OCI-LY7 (cell line): Measurements from ENCODE around the gene CPLANE1. TPM values are rescaled to one million over a fixed set of nuclear protein-coding genes. Genes with fewer than 3 reads are reported as not detected.

Experiments
- BruUV-seq: library from RNA; stranded (reverse); fragments of 400-500 nt; replicated peaks from 2 replicates; lab custom pipeline; 2021; lab: Mats Ljungman, UMichigan
- CTCF ChIA-PET: fragments of 300-600 bp; sonication (Branson Sonifier 250); formaldehyde crosslinking; loops from one replicate; lab custom pipeline; 2022; ENCODE audit warnings: antibody characterized with exemption; ENCODE audit not compliant: unreplicated experiment; lab: Charles Lee
- POLR2A ChIA-PET: fragments of 300-600 bp; sonication (Branson Sonifier 250); formaldehyde crosslinking; loops from one replicate; lab custom pipeline; 2022; ENCODE audit warnings: antibody characterized with exemption; lab: Charles Lee
- DNase-seq: peaks from one replicate; pipeline ENCODE4 v3.0.0-alpha.2; 2015; ENCODE audit warnings: low spot score
- H2AFZ ChIP-seq: fragments of 200-600 bp; sonication (generic), shearing (Covaris generic); 2 replicates; pipeline ENCODE4 v1.6.1; 2014; ENCODE audit warnings: mild to moderate bottlenecking, antibody characterized with exemption, low read length, moderate library complexity
- H3K27ac ChIP-seq: fragments of 200-600 bp; sonication (generic); 2 replicates; pipeline ENCODE4 v1.5.1; 2014; ENCODE audit warnings: mixed run types, low read depth, mild to moderate bottlenecking, moderate library complexity, low read length, inconsistent platforms; ENCODE audit not compliant: poor library complexity, severe bottlenecking
- H3K36me3 ChIP-seq: fragments of 200-600 bp; sonication (generic); 2 replicates; pipeline ENCODE4 v1.6.1; 2014; ENCODE audit warnings: mild to moderate bottlenecking, antibody characterized with exemption, low read length, moderate library complexity, mixed read lengths; ENCODE audit not compliant: insufficient read depth
- H3K4me1 ChIP-seq: fragments of 200-600 bp; sonication (generic); 2 replicates; pipeline ENCODE4 v1.5.1; 2014; ENCODE audit warnings: mild to moderate bottlenecking, low read length; ENCODE audit not compliant: insufficient read depth, poor library complexity, severe bottlenecking
- H3K4me2 ChIP-seq: fragments of 200-600 bp; sonication (generic); 2 replicates; pipeline ENCODE4 v1.6.1; 2014; ENCODE audit warnings: mild to moderate bottlenecking, low read length
- H3K4me3 ChIP-seq: fragments of 200-600 bp; sonication (generic); 2 replicates; pipeline ENCODE4 v1.5.1; 2014; ENCODE audit warnings: mild to moderate bottlenecking, low read depth, low read length; ENCODE audit not compliant: poor library complexity, severe bottlenecking
- H3K79me2 ChIP-seq: fragments of 200-600 bp; sonication (generic); 2 replicates; pipeline ENCODE4 v1.6.1; 2016; ENCODE audit warnings: low read depth, mild to moderate bottlenecking, low read length, moderate library complexity, mixed read lengths; ENCODE audit not compliant: insufficient read depth
- H3K9me2 ChIP-seq: fragments of 200-600 bp; sonication (generic); 2 replicates; pipeline ENCODE4 v1.6.1; 2016; ENCODE audit warnings: mild to moderate bottlenecking, low read length, mixed read lengths; ENCODE audit not compliant: insufficient read depth
- H3K9me3 ChIP-seq: fragments of 200-600 bp; sonication (generic); 2 replicates; pipeline ENCODE4 v1.6.1; 2014; ENCODE audit warnings: mild to moderate bottlenecking, mixed run types, low read length, mixed read lengths
- H4K20me1 ChIP-seq: fragments of 200-600 bp; sonication (generic); 2 replicates; pipeline ENCODE4 v1.6.1; 2014; ENCODE audit warnings: mild to moderate bottlenecking, antibody characterized with exemption, low read length, moderate library complexity, mixed read lengths; ENCODE audit not compliant: insufficient read depth
- EZH2phosphoT487 ChIP-seq: fragments of 200-600 bp; sonication (generic); IDR thresholded peaks from 2 replicates; pipeline ENCODE4 v1.6.1; 2018; ENCODE audit warnings: low read depth, borderline replicate concordance, mild to moderate bottlenecking, mixed run types, antibody characterized with exemption, low read length, moderate library complexity, mixed read lengths
- intact Hi-C: fragments of 100-400 bp; cut with micrococcal nuclease; formaldehyde crosslinking; loops from one replicate; pipeline ENCODE4 v1.10.0; 2022; ENCODE audit not compliant: unreplicated experiment
- total RNA-seq, 2 experiments: library from RNA; depleted of rRNA in 1 of 2; stranded (reverse); fragments of >200 nt in 1 of 2; shearing (Covaris generic) in 1 of 2; gene quantifications; 2 replicates each; pipeline ENCODE4 v1.2.3, GENCODE V29; 2014 to 2022
- TF ChIP-seq, protein P1 (sequence below): fragments of 200-600 bp; sonication (generic); conservative IDR thresholded peaks from 2 replicates; pipeline ENCODE4 v1.5.1; 2014; ENCODE audit warnings: mild to moderate bottlenecking, antibody characterized with exemption, low read length, moderate library complexity, mixed read lengths

Gene CPLANE1
- total RNA-seq, 2 experiments from 2014 or later, result 0.21 TPM; not detected in 1

GRCh38 chr5:37190592-37190991 is 58.6 kb downstream of the CPLANE1 start:
- no peaks in the 10 kb centered on the region for H3K79me2 ChIP-seq
- no TSS peak for BruUV-seq
- no peak overlapping the region for H3K4me2 ChIP-seq
- no peaks in the 10 kb centered on the region for H4K20me1 ChIP-seq
- TF ChIP-seq, protein P1, sequence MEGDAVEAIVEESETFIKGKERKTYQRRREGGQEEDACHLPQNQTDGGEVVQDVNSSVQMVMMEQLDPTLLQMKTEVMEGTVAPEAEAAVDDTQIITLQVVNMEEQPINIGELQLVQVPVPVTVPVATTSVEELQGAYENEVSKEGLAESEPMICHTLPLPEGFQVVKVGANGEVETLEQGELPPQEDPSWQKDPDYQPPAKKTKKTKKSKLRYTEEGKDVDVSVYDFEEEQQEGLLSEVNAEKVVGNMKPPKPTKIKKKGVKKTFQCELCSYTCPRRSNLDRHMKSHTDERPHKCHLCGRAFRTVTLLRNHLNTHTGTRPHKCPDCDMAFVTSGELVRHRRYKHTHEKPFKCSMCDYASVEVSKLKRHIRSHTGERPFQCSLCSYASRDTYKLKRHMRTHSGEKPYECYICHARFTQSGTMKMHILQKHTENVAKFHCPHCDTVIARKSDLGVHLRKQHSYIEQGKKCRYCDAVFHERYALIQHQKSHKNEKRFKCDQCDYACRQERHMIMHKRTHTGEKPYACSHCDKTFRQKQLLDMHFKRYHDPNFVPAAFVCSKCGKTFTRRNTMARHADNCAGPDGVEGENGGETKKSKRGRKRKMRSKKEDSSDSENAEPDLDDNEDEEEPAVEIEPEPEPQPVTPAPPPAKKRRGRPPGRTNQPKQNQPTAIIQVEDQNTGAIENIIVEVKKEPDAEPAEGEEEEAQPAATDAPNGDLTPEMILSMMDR, result no peak
- no peak for TF ChIP-seq EZH2phosphoT487
- no peaks in the 10 kb centered on the region for H3K9me2 ChIP-seq
- CTCF ChIA-PET, result no interaction called here
- H3K9me3 ChIP-seq, result no peaks in the 10 kb centered on the region
- no peaks in the 10 kb centered on the region for H3K36me3 ChIP-seq
- H3K27ac ChIP-seq, result no peak overlapping the region
- no peak overlapping the region for H2AFZ ChIP-seq
- DNase-seq, result no peak
- POLR2A ChIA-PET, result interaction anchor here (0.9 kb wide), 1 partner anchor 8 kb away, joined by 3 read pairs; no protein-coding TSS in a partner anchor
- intact Hi-C loops, result no loop called here
- no peak overlapping the region for H3K4me3 ChIP-seq
- no peaks in the 10 kb centered on the region for H3K4me1 ChIP-seq

DNA sequence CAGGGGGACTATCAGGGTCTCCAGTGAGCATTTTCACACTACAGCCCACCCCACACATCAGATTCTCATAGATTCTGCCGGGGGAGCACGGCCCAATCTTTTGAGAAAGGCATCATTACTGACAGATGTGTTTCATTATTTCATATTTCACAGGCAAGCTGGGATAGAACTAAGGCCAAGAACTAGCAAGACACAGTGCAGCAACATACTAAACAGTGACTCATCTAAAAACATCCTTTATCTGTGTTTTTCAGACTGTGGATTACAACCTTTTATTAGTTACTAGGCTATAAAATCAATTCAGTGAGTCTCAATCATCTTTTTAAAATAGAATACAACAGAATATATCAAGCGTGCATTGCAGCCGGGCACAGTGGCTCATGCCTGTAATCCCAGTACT is 59.8 kb downstream of the CPLANE1 start:
- TF ChIP-seq, protein P1, result no peak
- no peak for TF ChIP-seq EZH2phosphoT487
- Histone ChIP-seq H3K9me2 (no peaks in the 10 kb centered on the region), H3K27ac (no peak overlapping the region), H3K4me2 (no peak overlapping the region), H3K9me3 (no peaks in the 10 kb centered on the region), H3K79me2 (no peaks in the 10 kb centered on the region), H4K20me1 (no peaks in the 10 kb centered on the region), H3K4me3 (no peak overlapping the region), H2AFZ (no peak overlapping the region), H3K36me3 (no peaks in the 10 kb centered on the region), H3K4me1 (peaks cover 7% of the 10 kb centered on the region)
- CTCF ChIA-PET, result no interaction called here
- no peak for DNase-seq
- intact Hi-C loops, result no loop called here
- no TSS peak for BruUV-seq
- POLR2A ChIA-PET, result no interaction called here

DNA sequence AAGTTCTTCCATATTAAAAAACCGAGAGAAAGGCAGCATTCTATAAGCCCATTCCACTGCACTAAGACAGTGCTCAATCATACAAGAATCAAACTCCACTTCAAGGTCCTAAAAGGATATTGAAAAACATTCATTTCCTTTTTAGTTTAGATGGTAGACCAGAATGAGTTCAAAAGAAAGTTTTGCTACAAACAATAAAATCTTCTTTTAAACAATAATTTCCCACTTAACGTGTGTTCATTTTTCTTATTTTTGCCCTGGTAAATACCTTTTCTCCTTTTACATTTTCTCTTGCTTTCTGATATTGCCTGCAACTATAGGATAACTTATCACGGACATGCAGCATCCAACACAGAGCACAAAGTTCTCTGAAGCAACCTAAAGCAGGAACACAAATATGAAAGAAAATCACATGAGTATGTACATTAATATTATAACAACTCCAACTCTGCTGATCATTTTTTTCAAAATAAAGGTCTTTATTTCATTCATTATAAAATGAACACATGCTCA is 61.7 kb downstream of the CPLANE1 start:
- Histone ChIP-seq H3K4me2 (no peak overlapping the region), H3K9me2 (no peaks in the 10 kb centered on the region), H3K4me3 (no peak overlapping the region), H2AFZ (no peak overlapping the region), H4K20me1 (no peaks in the 10 kb centered on the region), H3K36me3 (no peaks in the 10 kb centered on the region), H3K4me1 (peaks cover 9% of the 10 kb centered on the region), H3K27ac (no peak overlapping the region), H3K79me2 (no peaks in the 10 kb centered on the region), H3K9me3 (no peaks in the 10 kb centered on the region)
- ChIA-PET POLR2A (no interaction called here), CTCF (no interaction called here)
- DNase-seq, result no peak
- intact Hi-C loops, result no loop called here
- BruUV-seq, result no TSS peak
- no peak for TF ChIP-seq EZH2phosphoT487
- TF ChIP-seq, protein P1, result no peak
